ENCODE results near the gene FCHSD2.

GRCh38 chr11:72962717-72963116 is 179.4 kb downstream of the FCHSD2 start:
- TF ChIP-seq ZNF121 (tag by site-specific recombination; IDR thresholded peaks at IDR 0.05) (no peak), CTCF (tag by site-specific recombination; IDR thresholded peaks at IDR 0.05) (no peak), ATF2 (tag by site-specific recombination; IDR thresholded peaks at IDR 0.05; ENCODE audit: low read depth) (no peak), REST (tag by site-specific recombination; IDR thresholded peaks at IDR 0.05) (no peak), ZNF341 (tag by site-specific recombination; IDR thresholded peaks at IDR 0.05; ENCODE audit: low read depth) (no peak), ZNF707 (tag by site-specific recombination; IDR thresholded peaks at IDR 0.05) (no peak), ZNF660 (tag by site-specific recombination; IDR thresholded peaks at IDR 0.05) (no peak), PRDM6 (tag by site-specific recombination; IDR thresholded peaks at IDR 0.05) (no peak), YY1 (tag by site-specific recombination; IDR thresholded peaks at IDR 0.05) (no peak), ZFP37 (tag by site-specific recombination; IDR thresholded peaks at IDR 0.05) (no peak), TCF7L2 (IDR thresholded peaks at IDR 0.05; ENCODE audit: borderline replicate concordance, low read depth, low read length) (no peak), ZNF302 (tag by site-specific recombination; IDR thresholded peaks at IDR 0.05; ENCODE audit: low read depth) (no peak), ZNF239 (tag by site-specific recombination; IDR thresholded peaks at IDR 0.05) (no peak)

All from HEK293 (cell line).